HG03139 (cell line): Measurements from ENCODE around the gene ITGB1.

Source experiments
- ATAC-seq: cut with Tn5 transposase; IDR thresholded peaks from one replicate; pipeline ENCODE4 v1.9.1; 2021; ENCODE audit not compliant: unreplicated experiment

The ITGB1 gene

GRCh38 chr10:32956365-32957197 is 1.4 kb downstream of the ITGB1 start:
- ATAC-seq = no peak

- no peak for ATAC-seq
Observed at GRCh38 chr10:32955790-32956189, 2.2 kb downstream of the ITGB1 start.

DNA sequence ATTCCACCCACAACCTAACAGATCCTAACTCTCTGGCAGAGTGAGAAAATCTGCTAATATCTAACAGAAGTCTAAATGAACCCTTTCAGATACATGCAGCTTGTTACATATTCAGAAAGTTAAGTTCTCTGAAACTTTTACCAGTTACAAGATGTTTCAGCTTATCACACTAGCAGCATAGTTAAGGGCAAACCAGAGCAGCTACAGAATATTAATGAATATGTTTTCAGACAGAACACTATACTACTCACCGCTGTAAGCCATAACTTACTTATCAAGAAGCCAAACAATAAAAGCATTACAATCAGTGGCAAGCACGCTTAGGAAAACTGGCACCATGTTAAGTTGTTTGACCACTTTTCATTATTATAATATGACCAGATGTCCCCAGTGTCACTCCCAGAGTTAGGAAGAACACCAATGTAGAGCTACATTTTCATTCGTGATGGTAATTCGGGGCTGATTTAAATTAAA is 2.7 kb downstream of the ITGB1 start:
- ATAC-seq = no peak

- no peak for ATAC-seq
Observed at GRCh38 chr10:32954545-32955298, 3.3 kb downstream of the ITGB1 start.

GRCh38 chr10:32954080-32954479 is 4.0 kb downstream of the ITGB1 start:
- no peak for ATAC-seq

DNA sequence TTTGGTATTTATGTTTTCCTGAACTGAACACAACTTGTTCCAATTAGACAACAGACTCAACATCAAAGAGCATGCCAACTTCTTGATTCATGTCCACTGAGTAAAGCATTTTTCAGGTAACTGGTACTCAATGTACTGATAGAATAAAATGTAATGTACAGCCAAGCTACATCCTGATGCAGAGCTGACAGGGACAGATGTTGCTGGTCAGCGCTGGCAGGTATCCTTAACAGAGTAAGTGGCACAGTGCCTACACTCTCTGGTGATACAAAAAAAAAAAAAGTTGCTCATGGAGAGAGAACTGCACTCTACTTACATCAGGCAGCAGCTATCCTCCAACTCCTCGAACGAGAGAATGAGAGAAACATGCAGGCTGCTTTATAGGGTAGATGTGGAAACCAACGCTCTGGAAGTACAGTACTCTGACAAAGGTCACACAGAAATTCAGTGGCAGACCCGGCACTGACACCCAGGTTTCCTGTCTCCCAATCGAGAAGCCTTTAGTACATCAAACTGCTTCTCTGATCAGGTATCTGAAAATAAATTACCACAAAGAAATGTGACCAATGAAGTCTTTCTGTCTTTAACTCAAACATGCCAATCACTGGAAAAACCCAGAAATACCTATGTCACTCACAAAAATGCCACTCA is 4.6 kb downstream of the ITGB1 start:
- no peak for ATAC-seq

DNA sequence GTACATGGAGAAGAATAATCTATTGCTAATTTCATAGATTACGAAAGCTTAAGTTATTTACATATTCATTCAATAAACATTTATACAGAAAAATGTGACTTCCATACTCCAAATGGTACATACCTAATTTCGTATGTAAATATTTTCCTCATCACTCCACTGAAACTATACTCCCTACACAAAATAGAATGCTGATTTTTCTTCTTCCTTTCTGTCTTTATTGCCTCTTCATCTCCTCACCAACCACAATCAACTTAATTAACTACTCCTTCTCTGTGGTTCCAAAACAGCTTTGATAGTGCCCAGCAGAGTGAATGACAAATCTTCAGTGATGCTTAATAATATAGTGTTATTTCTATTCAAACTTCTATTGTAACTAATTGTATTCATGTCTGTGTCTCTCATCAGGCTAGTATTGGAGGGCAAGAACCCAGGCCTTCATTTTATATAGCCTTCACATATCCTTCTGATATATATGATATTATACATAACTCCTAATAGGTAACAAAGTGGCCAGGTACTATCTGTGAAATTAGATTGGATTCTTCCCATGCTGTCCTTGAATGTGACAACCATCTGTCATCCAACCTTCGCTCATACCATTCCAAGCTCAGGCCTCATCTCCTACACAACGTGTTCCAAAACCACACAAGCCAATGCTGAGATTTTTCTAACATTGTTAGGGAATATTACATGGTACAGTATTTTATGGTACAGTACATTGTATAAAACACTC is 5.3 kb downstream of the ITGB1 start:
- no peak for ATAC-seq

- ATAC-seq = no peak
Observed at GRCh38 chr10:32952094-32952493, 5.9 kb downstream of the ITGB1 start.

DNA sequence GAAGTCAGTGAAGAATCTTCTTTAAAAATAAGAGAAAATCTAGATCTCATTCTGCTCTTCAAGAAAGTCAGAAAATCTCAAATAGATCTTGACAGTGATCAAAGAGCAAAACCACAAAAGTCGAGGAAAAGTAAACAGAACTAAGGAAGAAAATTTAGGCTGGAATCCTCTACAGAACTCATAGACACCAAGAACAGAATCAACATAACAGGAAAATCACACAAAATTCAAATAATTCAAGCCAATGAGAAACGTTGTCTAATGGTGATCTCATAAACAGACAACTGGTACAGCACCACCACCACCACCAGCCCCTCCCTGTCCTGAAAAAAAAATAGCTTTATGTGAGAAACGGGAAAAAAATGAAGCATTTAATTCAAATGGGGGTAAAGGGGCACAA is 6.9 kb downstream of the ITGB1 start:
- no peak for ATAC-seq

GRCh38 chr10:32950591-32951108 is 7.4 kb downstream of the ITGB1 start:
- no peak for ATAC-seq

DNA sequence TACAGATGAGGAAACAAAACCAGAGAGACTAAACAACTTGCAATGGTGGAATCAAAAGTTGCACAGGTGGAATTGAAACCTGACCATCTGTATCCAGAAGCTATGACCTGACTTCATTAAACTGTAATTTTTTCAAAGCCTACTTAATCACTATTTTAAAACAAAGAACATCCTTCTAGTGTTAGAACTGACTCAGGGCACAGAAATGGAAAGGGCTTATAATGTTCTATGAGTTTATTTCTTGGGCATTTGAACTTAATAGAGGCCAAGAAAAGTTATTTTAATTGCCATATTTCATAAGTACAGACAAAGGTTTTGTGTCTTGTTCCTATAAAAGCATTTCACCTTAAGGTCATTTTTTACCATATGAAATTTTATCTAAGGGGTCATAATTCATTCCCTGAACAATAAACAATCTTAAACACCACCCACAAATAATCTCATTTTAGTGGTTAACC is 8.8 kb downstream of the ITGB1 start:
- no peak for ATAC-seq

GRCh38 chr10:32948451-32948850 is 9.6 kb downstream of the ITGB1 start:
- no peak for ATAC-seq

DNA sequence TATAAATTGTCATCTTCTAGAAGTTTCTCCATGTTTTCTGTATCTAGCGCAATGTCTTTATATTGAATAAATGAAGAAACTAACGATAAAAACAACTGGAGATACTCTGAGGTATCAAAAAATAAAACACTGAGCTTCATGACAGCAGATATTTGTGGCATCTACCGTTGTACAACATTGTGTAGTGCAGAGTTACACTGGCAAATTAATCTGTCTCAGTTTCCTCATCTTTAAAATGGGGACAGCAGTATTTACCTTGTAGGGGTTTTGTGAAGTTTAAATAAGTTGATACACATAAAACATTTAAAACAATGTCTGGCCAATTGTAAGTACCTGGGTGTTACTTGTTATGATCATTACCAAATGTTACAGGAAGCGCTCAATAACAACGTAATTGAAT is 10.4 kb downstream of the ITGB1 start:
- no peak for ATAC-seq

DNA sequence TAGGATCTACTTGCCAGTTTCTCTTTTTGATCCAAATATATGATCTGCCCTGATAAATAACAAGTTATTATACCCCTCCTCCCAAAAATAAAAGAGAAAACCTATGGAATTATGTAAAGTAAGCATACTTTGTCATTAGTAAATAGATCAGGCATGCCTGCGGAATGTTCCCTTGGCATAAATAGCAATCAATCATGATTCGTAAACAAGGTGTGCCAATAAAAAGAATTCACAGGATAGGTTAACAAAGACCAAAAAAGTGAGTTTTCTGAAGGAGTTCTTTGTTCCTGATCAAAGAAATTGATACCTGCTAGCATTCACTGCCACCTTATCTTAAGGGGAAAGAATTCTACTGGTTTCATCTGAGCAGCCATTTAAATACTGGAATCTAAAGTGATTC is 11.9 kb downstream of the ITGB1 start:
- ATAC-seq = no peak

DNA sequence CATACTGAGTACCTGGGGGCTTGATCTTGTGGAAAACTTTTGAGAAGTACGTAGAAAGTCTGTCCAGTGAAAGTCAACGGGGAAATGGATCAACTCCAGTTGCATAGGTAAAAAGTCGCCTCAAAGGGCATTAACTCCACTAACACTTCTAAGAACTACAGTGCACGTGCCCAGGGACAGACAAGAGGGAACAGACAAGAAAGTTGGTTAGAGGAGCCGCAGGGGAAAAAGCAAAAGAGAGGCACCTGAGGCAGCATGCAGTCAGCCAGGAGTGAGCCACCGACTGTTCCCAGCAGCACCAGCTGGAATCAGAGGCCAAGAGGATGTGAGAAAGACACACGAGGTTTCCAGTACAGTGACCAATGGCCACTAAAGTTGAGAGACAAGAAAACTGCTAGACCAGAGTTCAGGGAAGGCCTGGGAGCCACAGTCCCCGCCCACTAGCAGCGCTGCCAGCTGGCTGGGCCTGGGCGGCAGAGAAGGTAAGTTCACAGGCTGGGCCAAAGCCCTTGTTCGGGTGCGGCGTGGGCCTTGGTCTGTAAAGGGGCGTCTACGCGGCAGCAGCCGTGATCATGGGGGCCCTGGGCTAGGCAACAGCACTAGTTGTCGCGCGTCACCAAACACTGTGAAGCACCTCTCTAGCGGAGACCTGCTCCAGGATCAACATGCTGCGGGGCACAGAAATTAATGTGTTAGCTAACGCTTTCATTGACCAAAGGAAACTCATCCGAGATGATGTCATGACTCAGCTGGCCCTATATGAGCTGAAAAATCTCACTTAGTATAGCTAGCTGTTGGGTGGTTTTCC is 14.0 kb downstream of the ITGB1 start:
- no peak for ATAC-seq

DNA sequence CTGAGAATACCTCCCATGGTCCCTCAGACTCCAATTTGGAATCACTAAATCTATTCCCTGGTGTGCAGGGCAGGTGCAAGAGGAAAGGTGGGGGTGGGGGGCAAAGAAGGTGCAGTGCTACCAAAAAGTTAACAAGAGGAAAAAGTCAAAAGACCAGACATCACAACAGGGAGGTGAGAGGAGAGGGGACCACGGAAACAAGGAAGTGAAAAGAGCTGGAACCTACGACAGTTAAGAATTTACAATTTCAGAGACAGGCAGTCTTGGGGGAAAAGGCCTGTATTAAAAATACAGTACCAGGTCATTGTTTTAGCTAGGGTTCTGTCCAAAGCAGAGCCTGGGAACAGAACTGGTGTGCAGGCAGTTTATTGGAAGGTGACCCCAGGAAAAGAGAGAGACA is 14.6 kb downstream of the ITGB1 start:
- ATAC-seq = peak; percentile 53

GRCh38 chr10:32942081-32942480 is 15.9 kb downstream of the ITGB1 start:
- no peak for ATAC-seq

DNA sequence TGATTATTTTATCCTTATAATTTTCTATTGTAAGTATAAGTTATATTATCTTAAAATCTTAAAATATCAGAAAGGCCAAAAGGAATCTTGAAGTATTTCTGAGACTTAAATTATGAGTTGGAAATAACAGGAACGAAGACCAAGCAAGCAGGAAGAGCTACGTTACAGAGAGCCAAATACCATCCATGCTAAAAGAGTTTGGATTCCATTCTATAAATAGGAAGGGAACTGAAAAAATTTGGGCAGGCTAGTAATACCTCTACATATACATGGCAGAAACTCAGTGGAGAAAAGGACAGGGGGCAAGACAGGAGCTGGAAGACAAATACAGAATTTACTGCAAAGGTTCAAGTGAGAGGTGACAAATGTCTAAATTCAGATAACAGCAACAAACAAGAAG is 16.7 kb downstream of the ITGB1 start:
- ATAC-seq = no peak

- ATAC-seq = no peak
Observed at GRCh38 chr10:32940321-32941301, 17.4 kb downstream of the ITGB1 start.
